Gastrocnemius medialis (tissue), 4 donors: Measurements from ENCODE around the gene TMEM185B.

Source experiments
- CTCF ChIP-seq, 5 experiments: fragments of 450-650 bp in 3 of 5; fragments of 200-600 bp in 2 of 5; sonication (generic) in 2 of 5; IDR thresholded peaks in 4 of 5; conservative IDR thresholded peaks in 1 of 5; 1 replicate in 4 of 5; 2 replicates in 1 of 5; pipeline ENCODE4 v1.5.1; 2016 to 2019; ENCODE audit warnings: antibody characterized with exemption in 5 of 5, mild to moderate bottlenecking in 3 of 5, moderate library complexity in 3 of 5
- POLR2A ChIP-seq, 2 donors: fragments of 450-650 bp; IDR thresholded peaks; one replicate each; pipeline ENCODE4 v1.6.1; 2017; ENCODE audit warnings: antibody characterized with exemption in 2 of 2, mild to moderate bottlenecking in 2 of 2, moderate library complexity in 2 of 2

GRCh38 chr2:120262150-120262549 is 39.0 kb upstream of the TMEM185B start:
- no peak for TF ChIP-seq CTCF (IDR thresholded peaks at IDR 0.05 in 4 of 5, conservative IDR thresholded peaks at IDR 0.05 in 1 of 5)
- TF ChIP-seq POLR2A (IDR thresholded peaks at IDR 0.05): no peak
